HepG2 (cell line): Measurements from ENCODE around the gene USP7. TPM values are rescaled to one million over a fixed set of nuclear protein-coding genes. Genes with fewer than 3 reads are reported as not detected.

Source experiments
- CCAR2 ChIP-seq: fragments of 200-400 bp; formaldehyde crosslinking; optimal IDR thresholded peaks from 2 replicates; pipeline ENCODE3; 2018; ENCODE audit warnings: low read depth, mild to moderate bottlenecking, low read length, moderate library complexity
- CERS6 ChIP-seq: sonication (generic); formaldehyde crosslinking; IDR thresholded peaks from 2 replicates; pipeline ENCODE4 v1.5.0; 2020; ENCODE audit warnings: missing genetic modification reagents
- GTF3A ChIP-seq: sonication (generic); formaldehyde crosslinking; conservative IDR thresholded peaks from 2 replicates; pipeline ENCODE4 v1.4.0; 2020; ENCODE audit warnings: mild to moderate bottlenecking, missing genetic modification reagents
- KMT2B ChIP-seq: IDR thresholded peaks from 2 replicates; pipeline ENCODE4 v1.6.1; 2016; ENCODE audit warnings: missing genetic modification reagents, missing compliant biosample characterization
- NFE2L1 ChIP-seq: sonication (generic); formaldehyde crosslinking; IDR thresholded peaks from 2 replicates; pipeline ENCODE4 v1.4.0; 2020; ENCODE audit warnings: missing genetic modification reagents, mild to moderate bottlenecking, borderline replicate concordance
- ZEB1 ChIP-seq: IDR thresholded peaks from 2 replicates; pipeline ENCODE4 v1.6.1; 2012; ENCODE audit warnings: mild to moderate bottlenecking, low read depth, inconsistent platforms; ENCODE audit not compliant: insufficient replicate concordance
- ZNF34 ChIP-seq: sonication (generic); formaldehyde crosslinking; IDR thresholded peaks from 2 replicates; pipeline ENCODE4 v1.4.0; 2020; ENCODE audit warnings: mild to moderate bottlenecking, missing genetic modification reagents, borderline replicate concordance
- ZNF550 ChIP-seq: sonication (generic); formaldehyde crosslinking; IDR thresholded peaks from 2 replicates; pipeline ENCODE4 v1.4.0; 2020; ENCODE audit warnings: mild to moderate bottlenecking, missing genetic modification reagents, borderline replicate concordance
- ZNF646 ChIP-seq: sonication (generic); formaldehyde crosslinking; IDR thresholded peaks from 2 replicates; pipeline ENCODE4 v1.9.0; 2021; ENCODE audit warnings: mild to moderate bottlenecking, missing genetic modification reagents
- ZNF746 ChIP-seq: sonication (generic); formaldehyde crosslinking; IDR thresholded peaks from 2 replicates; pipeline ENCODE4 v1.8.0; 2022; ENCODE audit warnings: mild to moderate bottlenecking, missing genetic modification reagents
- ZNF816 ChIP-seq: sonication (generic); formaldehyde crosslinking; IDR thresholded peaks from 2 replicates; pipeline ENCODE4 v1.8.0; 2022; ENCODE audit warnings: missing genetic modification reagents, mild to moderate bottlenecking, borderline replicate concordance
- ZNF878 ChIP-seq: sonication (generic); formaldehyde crosslinking; IDR thresholded peaks from 2 replicates; pipeline ENCODE4 v1.8.1; 2023; ENCODE audit warnings: mild to moderate bottlenecking, missing genetic modification reagents, moderate library complexity
- polyA plus RNA-seq, 8 experiments: library from polyadenylated mRNA; depleted of rRNA in 3 of 8; stranded (reverse) in 7 of 8; unstranded in 1 of 8; fragments of >200 nt; fragmentation: Illumina TruSeq in 4 of 8; extraction: Trizol in 4 of 8; gene quantifications; 2 replicates each; pipeline versions ENCODE4 v1.2.1 to v1.2.3, GENCODE V29; 2011 to 2016; ENCODE audit warnings: low read depth in 4 of 8, missing spikeins in 1 of 8, mixed read lengths in 1 of 8; ENCODE audit not compliant: insufficient read depth in 1 of 8
- total RNA-seq, 5 experiments: library from RNA; depleted of rRNA; stranded (reverse); fragments of >200 nt; fragmentation: Illumina TruSeq; extraction: Trizol; gene quantifications; 2 replicates each; pipeline ENCODE4 v1.2.3, GENCODE V29; 2016; ENCODE audit warnings: low read depth in 1 of 5
- TF ChIP-seq, protein P1 (sequence below): sonication (generic); formaldehyde crosslinking; IDR thresholded peaks from 2 replicates; pipeline ENCODE4 v1.5.1; 2020; ENCODE audit warnings: mild to moderate bottlenecking, missing genetic modification reagents, moderate library complexity
- TF ChIP-seq, protein P2 (sequence below): sonication (generic); formaldehyde crosslinking; IDR thresholded peaks from 2 replicates; pipeline ENCODE4 v1.5.0; 2020; ENCODE audit warnings: missing genetic modification reagents, mild to moderate bottlenecking, borderline replicate concordance

The USP7 gene
- total and polyA plus RNA-seq, 2 of the 13 experiments (the other 11 are each of a cell fraction or from before 2014, with no cell fraction given) = 52.5 to 173 TPM

- TF ChIP-seq, protein P1, sequence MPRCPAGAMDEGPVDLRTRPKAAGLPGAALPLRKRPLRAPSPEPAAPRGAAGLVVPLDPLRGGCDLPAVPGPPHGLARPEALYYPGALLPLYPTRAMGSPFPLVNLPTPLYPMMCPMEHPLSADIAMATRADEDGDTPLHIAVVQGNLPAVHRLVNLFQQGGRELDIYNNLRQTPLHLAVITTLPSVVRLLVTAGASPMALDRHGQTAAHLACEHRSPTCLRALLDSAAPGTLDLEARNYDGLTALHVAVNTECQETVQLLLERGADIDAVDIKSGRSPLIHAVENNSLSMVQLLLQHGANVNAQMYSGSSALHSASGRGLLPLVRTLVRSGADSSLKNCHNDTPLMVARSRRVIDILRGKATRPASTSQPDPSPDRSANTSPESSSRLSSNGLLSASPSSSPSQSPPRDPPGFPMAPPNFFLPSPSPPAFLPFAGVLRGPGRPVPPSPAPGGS (CRISPR knock-in tag) = peak; percentile 43; the same call in 1 of the 2 replicates
- TF ChIP-seq ZNF816 (CRISPR knock-in tag) (no peak), ZNF646 (CRISPR knock-in tag) (no peak), ZNF746 (0 out of 2 replicates have a peak, but pooled peaks have one; percentile 7), CCAR2 (no peak), ZNF34 (CRISPR knock-in tag) (no peak), CERS6 (CRISPR knock-in tag) (no peak), KMT2B (no peak), NFE2L1 (no peak), ZNF550 (CRISPR knock-in tag) (no peak), ZNF878 (no peak), GTF3A (CRISPR knock-in tag) (no peak), ZEB1 (no peak)
- TF ChIP-seq, protein P2, sequence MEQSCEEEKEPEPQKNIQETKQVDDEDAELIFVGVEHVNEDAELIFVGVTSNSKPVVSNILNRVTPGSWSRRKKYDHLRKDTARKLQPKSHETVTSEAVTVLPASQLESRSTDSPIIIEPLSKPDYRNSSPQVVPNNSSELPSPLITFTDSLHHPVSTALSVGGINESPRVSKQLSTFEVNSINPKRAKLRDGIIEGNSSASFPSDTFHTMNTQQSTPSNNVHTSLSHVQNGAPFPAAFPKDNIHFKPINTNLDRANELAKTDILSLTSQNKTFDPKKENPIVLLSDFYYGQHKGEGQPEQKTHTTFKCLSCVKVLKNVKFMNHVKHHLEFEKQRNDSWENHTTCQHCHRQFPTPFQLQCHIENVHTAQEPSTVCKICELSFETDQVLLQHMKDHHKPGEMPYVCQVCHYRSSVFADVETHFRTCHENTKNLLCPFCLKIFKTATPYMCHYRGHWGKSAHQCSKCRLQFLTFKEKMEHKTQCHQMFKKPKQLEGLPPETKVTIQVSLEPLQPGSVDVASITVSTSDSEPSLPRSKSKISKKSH (CRISPR knock-in tag) = peak; percentile 56; the same call in 1 of the 2 replicates
These were observed 1.2 kb downstream of the USP7 start (continued) for GRCh38 chr16:8962393-8963009.
